Kidney (tissue), 14 donors: ENCODE measurements around the gene GCK. TPM values are rescaled to one million over a fixed set of nuclear protein-coding genes. Genes with fewer than 3 reads are reported as not detected.

Experiments
- DNase-seq, 5 donors: peaks; one replicate each; pipeline ENCODE4 v3.0.0-alpha.2; 2013 to 2020
- FAIRE-seq: peaks from 2 replicates; lab custom pipeline; 2012; peaks lifted over from hg19 to GRCh38; lab: Jason Lieb, UNC
- H3K27ac ChIP-seq, 2 donors: one replicate each; pipeline ENCODE4 v1.7.0; 2013; ENCODE audit warnings: low read depth in 2 of 2, low read length in 2 of 2, inconsistent platforms in 1 of 2
- H3K27me3 ChIP-seq: one replicate; pipeline ENCODE4 v1.7.1; 2013; ENCODE audit warnings: low read length, inconsistent platforms; ENCODE audit not compliant: control insufficient read depth, insufficient read depth
- H3K36me3 ChIP-seq, 3 donors: one replicate each; pipeline versions ENCODE4 v1.7.0 to v1.7.1; 2013; ENCODE audit warnings: low read length in 3 of 3, control low read depth in 1 of 3, inconsistent platforms in 1 of 3; ENCODE audit not compliant: insufficient read depth in 3 of 3, control insufficient read depth in 2 of 3
- H3K4me1 ChIP-seq, 3 donors: one replicate each; pipeline versions ENCODE4 v1.7.0 to v1.7.1; 2013; ENCODE audit warnings: low read length in 3 of 3, inconsistent platforms in 1 of 3, low read depth in 1 of 3; ENCODE audit not compliant: control insufficient read depth in 2 of 3, insufficient read depth in 2 of 3
- H3K4me3 ChIP-seq, 3 donors: one replicate each; pipeline versions ENCODE4 v1.7.0 to v1.8.1; 2013; ENCODE audit warnings: low read length in 3 of 3, control low read depth in 1 of 3, inconsistent platforms in 1 of 3
- H3K9ac ChIP-seq, 3 donors: one replicate each; pipeline versions ENCODE4 v1.7.0 to v1.7.1; 2013; ENCODE audit warnings: low read length in 3 of 3, control low read depth in 1 of 3, inconsistent platforms in 1 of 3
- H3K9me3 ChIP-seq, 3 donors: one replicate each; pipeline versions ENCODE4 v1.7.0 to v1.7.1; 2013; ENCODE audit warnings: low read length in 3 of 3, control low read depth in 1 of 3, inconsistent platforms in 1 of 3; ENCODE audit not compliant: control insufficient read depth in 2 of 3, insufficient read depth in 1 of 3
- intact Hi-C: fragments of 100-400 bp; cut with DNase I; formaldehyde crosslinking; loops from one replicate; pipeline ENCODE4 v1.11.1; 2022
- polyA plus RNA-seq: library from polyadenylated mRNA; stranded (reverse); fragments of 350-450 nt; fragmentation: Illumina TruSeq; extraction: RNeasy Lipid Tissue Mini Kit (QIAGEN cat#74804); gene quantifications from one replicate; pipeline ENCODE4 v1.2.3, GENCODE V29; 2014; ENCODE audit warnings: low read depth, low replicate concordance; ENCODE audit not compliant: insufficient read depth
- total RNA-seq: library from RNA; stranded (reverse); fragmentation: NEBNext Ultra II Directional; extraction: Animal tissue kit (Norgen Biotek cat#: 25700); gene quantifications from one replicate; pipeline ENCODE4 v1.2.1, GENCODE V29; 2021
- TF ChIP-seq, protein P1 (sequence below): IDR thresholded peaks from 3 replicates; pipeline ENCODE4 v1.5.1; 2012; ENCODE audit warnings: mild to moderate bottlenecking, moderate library complexity, borderline replicate concordance; ENCODE audit not compliant: insufficient read depth; ENCODE audit errors: extremely low read depth
- donor health status: control.
- donor health status: control.
- donor health status: control.
- donor health status: control.
- donor health status: control.
- donor health status: DM: yes; HTN: yes; CAD: no.
- donor health status: Normal renal cell carcinoma (clear cell type).

Gene GCK
- total and polyA plus RNA-seq, 2 donors from 2014 or later, result 0.25 to 1.0 TPM

DNA sequence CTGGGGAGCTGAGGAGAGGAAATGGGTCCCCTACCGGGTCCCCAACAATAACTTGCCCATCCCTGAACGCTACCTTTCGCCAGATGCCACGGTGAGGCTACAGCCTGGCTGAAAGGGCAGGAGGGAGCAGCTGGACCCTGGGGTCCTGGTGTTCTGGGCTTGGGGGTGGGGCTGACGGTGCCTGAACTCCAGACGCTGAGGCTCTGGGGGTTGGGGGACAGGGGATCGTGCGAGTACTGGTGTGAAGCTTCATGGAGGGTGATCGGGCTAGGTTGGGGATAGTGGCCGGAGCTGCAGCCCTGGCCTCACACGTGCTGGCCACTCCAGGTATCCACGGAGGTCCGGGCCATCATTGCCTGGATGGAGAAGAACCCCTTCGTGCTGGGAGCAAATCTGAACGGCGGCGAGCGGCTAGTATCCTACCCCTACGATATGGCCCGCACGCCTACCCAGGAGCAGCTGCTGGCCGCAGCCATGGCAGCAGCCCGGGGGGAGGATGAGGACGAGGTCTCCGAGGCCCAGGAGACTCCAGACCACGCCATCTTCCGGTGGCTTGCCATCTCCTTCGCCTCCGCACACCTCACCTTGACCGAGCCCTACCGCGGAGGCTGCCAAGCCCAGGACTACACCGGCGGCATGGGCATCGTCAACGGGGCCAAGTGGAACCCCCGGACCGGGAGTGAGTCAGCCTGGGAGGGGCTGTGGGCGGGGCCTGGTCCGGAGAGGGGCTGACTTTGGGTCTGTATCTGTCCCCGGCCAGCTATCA is 76.8 kb downstream of the GCK start:
- no peak overlapping the region for H3K4me3 ChIP-seq
- H3K9ac ChIP-seq, result no peak overlapping the region
- FAIRE-seq, result no peak

DNA sequence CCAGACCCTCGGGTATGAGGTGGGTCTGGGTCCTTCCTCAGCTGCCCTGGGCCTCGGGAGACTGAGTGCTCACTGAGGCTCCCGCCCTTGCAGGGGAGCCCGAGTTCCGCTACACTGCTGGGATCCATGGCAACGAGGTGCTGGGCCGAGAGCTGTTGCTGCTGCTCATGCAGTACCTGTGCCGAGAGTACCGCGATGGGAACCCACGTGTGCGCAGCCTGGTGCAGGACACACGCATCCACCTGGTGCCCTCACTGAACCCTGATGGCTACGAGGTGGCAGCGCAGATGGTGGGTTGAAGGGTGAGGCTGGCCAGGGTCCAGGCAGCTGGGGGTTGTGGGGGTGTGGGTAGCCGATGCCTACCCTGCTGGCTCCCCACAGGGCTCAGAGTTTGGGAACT is 77.5 kb downstream of the GCK start:
- Histone ChIP-seq H3K27ac (no peak overlapping the region), H3K4me3 (no peak overlapping the region), H3K36me3 (no peaks in the 10 kb centered on the region), H3K9me3 (no peaks in the 10 kb centered on the region), H3K27me3 (no peaks in the 10 kb centered on the region), H3K4me1 (no peaks in the 10 kb centered on the region), H3K9ac (no peak overlapping the region)
- no peak for FAIRE-seq
- peak in 2 of 5 donors; percentile 29 to 69 for DNase-seq
- TF ChIP-seq, protein P1, sequence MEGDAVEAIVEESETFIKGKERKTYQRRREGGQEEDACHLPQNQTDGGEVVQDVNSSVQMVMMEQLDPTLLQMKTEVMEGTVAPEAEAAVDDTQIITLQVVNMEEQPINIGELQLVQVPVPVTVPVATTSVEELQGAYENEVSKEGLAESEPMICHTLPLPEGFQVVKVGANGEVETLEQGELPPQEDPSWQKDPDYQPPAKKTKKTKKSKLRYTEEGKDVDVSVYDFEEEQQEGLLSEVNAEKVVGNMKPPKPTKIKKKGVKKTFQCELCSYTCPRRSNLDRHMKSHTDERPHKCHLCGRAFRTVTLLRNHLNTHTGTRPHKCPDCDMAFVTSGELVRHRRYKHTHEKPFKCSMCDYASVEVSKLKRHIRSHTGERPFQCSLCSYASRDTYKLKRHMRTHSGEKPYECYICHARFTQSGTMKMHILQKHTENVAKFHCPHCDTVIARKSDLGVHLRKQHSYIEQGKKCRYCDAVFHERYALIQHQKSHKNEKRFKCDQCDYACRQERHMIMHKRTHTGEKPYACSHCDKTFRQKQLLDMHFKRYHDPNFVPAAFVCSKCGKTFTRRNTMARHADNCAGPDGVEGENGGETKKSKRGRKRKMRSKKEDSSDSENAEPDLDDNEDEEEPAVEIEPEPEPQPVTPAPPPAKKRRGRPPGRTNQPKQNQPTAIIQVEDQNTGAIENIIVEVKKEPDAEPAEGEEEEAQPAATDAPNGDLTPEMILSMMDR, result no peak
- intact Hi-C loops, result no loop called here

More for the DNA sequence above, 76.8 kb downstream of the GCK start:
- Histone ChIP-seq H3K27ac (no peak overlapping the region), H3K4me1 (no peaks in the 10 kb centered on the region), H3K9me3 (no peaks in the 10 kb centered on the region), H3K36me3 (peaks cover 0 to under 1% (median 0%) of the 10 kb centered on the region in 3 donors), H3K27me3 (no peaks in the 10 kb centered on the region)
- TF ChIP-seq, protein P1, result no peak
- DNase-seq, result peak in 1 of 5 donors; percentile 72
- intact Hi-C loops, result no loop called here

DNA sequence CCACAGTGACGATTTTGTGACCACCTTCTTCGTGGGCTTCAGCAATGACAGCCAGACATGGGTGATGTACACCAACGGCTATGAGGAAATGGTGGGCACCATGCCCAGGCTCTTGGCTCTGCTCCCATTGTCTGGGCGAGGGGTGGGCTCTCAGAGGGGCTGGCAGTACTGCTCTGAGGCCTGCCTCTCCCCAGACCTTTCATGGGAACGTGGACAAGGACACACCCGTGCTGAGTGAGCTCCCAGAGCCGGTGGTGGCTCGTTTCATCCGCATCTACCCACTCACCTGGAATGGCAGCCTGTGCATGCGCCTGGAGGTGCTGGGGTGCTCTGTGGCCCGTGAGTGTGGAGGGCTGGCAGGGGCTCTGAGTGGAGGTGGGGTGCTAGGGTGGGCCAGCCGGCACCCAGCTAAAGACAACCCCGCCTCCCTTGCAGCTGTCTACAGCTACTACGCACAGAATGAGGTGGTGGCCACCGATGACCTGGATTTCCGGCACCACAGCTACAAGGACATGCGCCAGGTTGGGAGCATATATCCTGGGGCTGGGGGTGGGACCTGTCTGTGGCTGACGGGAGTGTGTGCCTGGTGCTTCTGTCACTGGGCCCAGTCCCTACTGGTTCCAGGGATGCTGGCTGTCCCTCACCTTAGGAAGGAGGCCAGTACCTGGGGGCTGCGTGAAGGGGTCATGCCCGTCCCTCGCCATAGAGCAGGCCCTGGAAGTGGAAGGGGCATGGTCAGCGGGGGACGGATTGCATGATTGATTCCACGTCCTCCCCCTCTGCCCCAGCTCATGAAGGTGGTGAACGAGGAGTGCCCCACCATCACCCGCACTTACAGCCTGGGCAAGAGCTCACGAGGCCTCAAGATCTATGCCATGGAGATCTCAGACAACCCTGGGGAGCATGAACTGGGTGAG is 78.3 kb downstream of the GCK start:
- Histone ChIP-seq H3K27me3 (no peaks in the 10 kb centered on the region), H3K9me3 (no peaks in the 10 kb centered on the region), H3K27ac (no peak overlapping the region), H3K4me3 (no peak overlapping the region), H3K4me1 (no peaks in the 10 kb centered on the region), H3K36me3 (no peaks in the 10 kb centered on the region), H3K9ac (no peak overlapping the region)
- DNase-seq, result peak in 1 of 5 donors; percentile 63
- TF ChIP-seq, protein P1, result no peak
- intact Hi-C loops, result no loop called here
- no peak for FAIRE-seq
